H1 (cell line): ENCODE data around the gene NEK10. TPM values are rescaled to one million over a fixed set of nuclear protein-coding genes. Genes with fewer than 3 reads are reported as not detected.

Source experiments
- CTCF ChIA-PET: fragments of 300-600 bp; sonication (Branson Sonifier 250); formaldehyde crosslinking; loops from one replicate; lab custom pipeline; 2021; ENCODE audit not compliant: partially characterized antibody; lab: Charles Lee
- POLR2A ChIA-PET: fragments of 300-600 bp; sonication (Branson Sonifier 250); formaldehyde crosslinking; loops from one replicate; lab custom pipeline; 2021; ENCODE audit warnings: inconsistent platforms; ENCODE audit not compliant: partially characterized antibody; lab: Charles Lee
- DNase-seq, 2 experiments: peaks; one replicate each; pipeline versions ENCODE4 v3.0.0 to v3.0.0-alpha.2; 2010 to 2022; ENCODE audit warnings: low spot score in 2 of 2, low read depth in 1 of 2, mixed read lengths in 1 of 2
- FAIRE-seq: peaks from 2 replicates; lab custom pipeline; 2011; peaks lifted over from hg19 to GRCh38; lab: Jason Lieb, UNC
- H2AFZ ChIP-seq: 2 replicates; pipeline ENCODE4 v1.8.1; 2012; ENCODE audit warnings: low read length, inconsistent platforms
- H2AK5ac ChIP-seq: 2 replicates; pipeline ENCODE4 v1.6.1; 2013; ENCODE audit warnings: low read depth, low read length
- H2BK120ac ChIP-seq: replicated peaks from 2 replicates; pipeline ENCODE3; 2013; ENCODE audit warnings: low read depth, low read length, inconsistent platforms
- H2BK12ac ChIP-seq: 2 replicates; pipeline ENCODE4 v1.6.1; 2013; ENCODE audit warnings: low read depth, low read length
- H2BK15ac ChIP-seq: 2 replicates; pipeline ENCODE4 v1.6.1; 2013; ENCODE audit warnings: low read length
- H2BK20ac ChIP-seq: 2 replicates; pipeline ENCODE4 v1.6.1; 2013; ENCODE audit warnings: low read length
- H2BK5ac ChIP-seq: 2 replicates; pipeline ENCODE4 v1.6.1; 2013; ENCODE audit warnings: low read depth, low read length
- H3K14ac ChIP-seq: 2 replicates; pipeline ENCODE4 v1.6.1; 2013; ENCODE audit warnings: inconsistent platforms; ENCODE audit not compliant: insufficient read length
- H3K18ac ChIP-seq: 2 replicates; pipeline ENCODE4 v1.6.1; 2013; ENCODE audit warnings: low read length; ENCODE audit errors: extremely low read depth
- H3K23ac ChIP-seq: 2 replicates; pipeline ENCODE4 v1.6.1; 2013; ENCODE audit warnings: inconsistent platforms; ENCODE audit not compliant: insufficient read length
- H3K23me2 ChIP-seq: 2 replicates; pipeline ENCODE4 v1.6.1; 2013; ENCODE audit warnings: low read depth, low read length
- H3K27ac ChIP-seq: 2 replicates; pipeline ENCODE4 v1.6.1; 2011; ENCODE audit warnings: low read depth, low read length, inconsistent platforms
- H3K27me3 ChIP-seq, 4 experiments: replicated peaks in 1 of 4; 1 replicate in 1 of 4; 2 replicates in 3 of 4; pipeline versions ENCODE4 v1.6.1 to v1.8.1; 2011 to 2013; ENCODE audit warnings: low read length in 3 of 4, mild to moderate bottlenecking in 3 of 4, inconsistent platforms in 2 of 4, mixed read lengths in 2 of 4, moderate library complexity in 1 of 4; ENCODE audit not compliant: control insufficient read depth in 3 of 4, insufficient read depth in 3 of 4; ENCODE audit errors: extremely low read depth in 1 of 4
- H3K36me3 ChIP-seq, 4 experiments: 2 replicates each; pipeline versions ENCODE4 v1.6.1 to v1.8.1; 2011 to 2013; ENCODE audit warnings: mild to moderate bottlenecking in 4 of 4, low read length in 3 of 4, moderate library complexity in 2 of 4, control low read depth in 1 of 4, inconsistent platforms in 1 of 4; ENCODE audit not compliant: insufficient read depth in 4 of 4, control insufficient read depth in 2 of 4
- H3K4ac ChIP-seq: replicated peaks from 2 replicates; pipeline ENCODE3; 2013; ENCODE audit warnings: low read length, low read depth, mixed read lengths, inconsistent platforms; ENCODE audit not compliant: insufficient read length
- H3K4me1 ChIP-seq, 4 experiments: replicated peaks in 1 of 4; 1 replicate in 1 of 4; 2 replicates in 3 of 4; pipeline versions ENCODE4 v1.6.1 to v1.8.1; 2011 to 2013; ENCODE audit warnings: low read length in 3 of 4, inconsistent platforms in 2 of 4, mixed read lengths in 1 of 4; ENCODE audit not compliant: insufficient read depth in 4 of 4, control insufficient read depth in 3 of 4
- H3K4me2 ChIP-seq, 2 experiments: 2 replicates each; pipeline versions ENCODE4 v1.6.1 to v1.8.1; 2011 to 2013; ENCODE audit warnings: low read depth in 2 of 2, low read length in 2 of 2, control low read depth in 1 of 2, inconsistent platforms in 1 of 2, mild to moderate bottlenecking in 1 of 2; ENCODE audit not compliant: insufficient read depth in 1 of 2
- H3K4me3 ChIP-seq, 4 experiments: fragments of 200-600, 300-600 bp in 1 of 4; sonication (generic), shearing (Covaris generic), sonication (Bioruptor Twin) in 1 of 4; 2 replicates each; pipeline versions ENCODE4 v1.5.1 to v1.8.1; 2011 to 2016; ENCODE audit warnings: low read length in 4 of 4, low read depth in 3 of 4, control low read depth in 2 of 4, inconsistent platforms in 2 of 4, mild to moderate bottlenecking in 2 of 4, mixed read lengths in 1 of 4, moderate library complexity in 1 of 4; ENCODE audit not compliant: insufficient read depth in 2 of 4; ENCODE audit errors: extremely low read depth in 1 of 4
- H3K56ac ChIP-seq: replicated peaks from 2 replicates; pipeline ENCODE3; 2013; ENCODE audit warnings: low read depth, mild to moderate bottlenecking, mixed read lengths, low read length, inconsistent platforms; ENCODE audit not compliant: insufficient read length
- H3K79me1 ChIP-seq: 2 replicates; pipeline ENCODE4 v1.6.1; 2013; ENCODE audit warnings: low read depth, low read length, control low read depth
- H3K79me2 ChIP-seq, 2 experiments: 2 replicates each; pipeline versions ENCODE4 v1.6.1 to v1.8.1; 2012 to 2013; ENCODE audit warnings: low read length in 2 of 2, mild to moderate bottlenecking in 2 of 2, inconsistent platforms in 1 of 2; ENCODE audit not compliant: insufficient read depth in 2 of 2, control insufficient read depth in 1 of 2
- H3K9ac ChIP-seq, 4 experiments: replicated peaks in 1 of 4; 1 replicate in 1 of 4; 2 replicates in 3 of 4; pipeline versions ENCODE4 v1.6.1 to v1.8.1; 2011 to 2013; ENCODE audit warnings: low read depth in 3 of 4, low read length in 3 of 4, control low read depth in 2 of 4, mild to moderate bottlenecking in 2 of 4, moderate library complexity in 2 of 4, inconsistent platforms in 1 of 4; ENCODE audit errors: extremely low read depth in 1 of 4
- H3K9me3 ChIP-seq, 2 experiments: 2 replicates each; pipeline versions ENCODE4 v1.6.1 to v1.8.1; 2012 to 2013; ENCODE audit warnings: mild to moderate bottlenecking in 2 of 2, moderate library complexity in 2 of 2, control low read depth in 1 of 2, inconsistent platforms in 1 of 2, low read depth in 1 of 2, low read length in 1 of 2, mixed read lengths in 1 of 2; ENCODE audit not compliant: insufficient read depth in 2 of 2
- H4K20me1 ChIP-seq, 2 experiments: replicated peaks in 1 of 2; 2 replicates each; pipeline versions ENCODE3 to v1.8.1; 2011 to 2013; ENCODE audit warnings: inconsistent platforms in 2 of 2, low read length in 2 of 2, mild to moderate bottlenecking in 1 of 2; ENCODE audit not compliant: insufficient read depth in 2 of 2, control insufficient read depth in 1 of 2
- H4K5ac ChIP-seq: 2 replicates; pipeline ENCODE4 v1.6.1; 2013; ENCODE audit warnings: low read length, low read depth, mixed read lengths, inconsistent platforms; ENCODE audit not compliant: insufficient read length
- H4K8ac ChIP-seq: 2 replicates; pipeline ENCODE4 v1.8.0; 2013; ENCODE audit warnings: mild to moderate bottlenecking, moderate library complexity, low read length, inconsistent platforms; ENCODE audit not compliant: insufficient read depth; ENCODE audit errors: extremely low read depth
- H4K91ac ChIP-seq: replicated peaks from 2 replicates; pipeline ENCODE3; 2013; ENCODE audit warnings: low read length, mixed read lengths, inconsistent platforms; ENCODE audit not compliant: insufficient read length
- ATF2 ChIP-seq: IDR thresholded peaks from 2 replicates; pipeline ENCODE4 v1.6.1; 2012; ENCODE audit warnings: low read length, inconsistent platforms
- CBX8 ChIP-seq: fragments of 300-800, 300-1000 bp; sonication (generic); IDR thresholded peaks from 2 replicates; pipeline ENCODE4 v1.7.1; 2016; ENCODE audit warnings: low read depth, low read length, borderline replicate concordance
- KDM5A ChIP-seq: fragments of 200-600 bp; IDR thresholded peaks from 2 replicates; pipeline ENCODE4 v1.7.1; 2012; ENCODE audit warnings: mild to moderate bottlenecking, low read length, inconsistent platforms, mixed read lengths
- RNF2 ChIP-seq: fragments of 200-900, 300-1000 bp; sonication (generic); IDR thresholded peaks from 2 replicates; pipeline ENCODE4 v1.7.1; 2016; ENCODE audit warnings: borderline replicate concordance, low read depth, mild to moderate bottlenecking, antibody characterized with exemption, low read length; ENCODE audit not compliant: poor library complexity, severe bottlenecking; ENCODE audit errors: missing control alignments
- USF2 ChIP-seq: IDR thresholded peaks from 2 replicates; pipeline ENCODE4 v1.6.1; 2011; ENCODE audit warnings: low read length, improper control_type of control experiment
- WGBS, 2 experiments: shearing (Covaris generic) in 1 of 2; methylation state at CpG; one replicate each; pipeline versions ENCODE4 v1.1.6 to v1.1.7; 2013 to 2015; ENCODE audit warnings: low lambda C conversion rate in 2 of 2, mixed read lengths in 2 of 2, inconsistent platforms in 1 of 2, low coverage in 1 of 2, missing lambda C conversion rate in 1 of 2; ENCODE audit not compliant: insufficient replicate concordance in 2 of 2, insufficient coverage in 1 of 2, insufficient read length in 1 of 2; ENCODE audit errors: extremely low coverage in 1 of 2, missing lambda C conversion rate in 1 of 2; 5-methylcytosine and 5-hydroxymethylcytosine counted together
- polyA plus RNA-seq, 7 experiments: library from polyadenylated mRNA; depleted of rRNA in 3 of 7; stranded (reverse) in 5 of 7; unstranded in 2 of 7; fragments of >200 nt in 5 of 7; fragments of 200-250 nt in 2 of 7; gene quantifications; 1 replicate in 5 of 7; 2 replicates in 1 of 7; 4 replicates in 1 of 7; pipeline versions ENCODE4 v1.2.1 to v1.2.3, GENCODE V29; 2011 to 2013; ENCODE audit warnings: missing spikeins in 2 of 7, mixed read lengths in 2 of 7
- total RNA-seq: library from RNA; stranded (reverse); fragmentation: NEBNext Ultra II Directional; extraction: Animal tissue kit (Norgen Biotek cat#: 25700); gene quantifications from 2 replicates; pipeline ENCODE4 v1.2.1, GENCODE V29; 2021

Gene NEK10
- total and polyA plus RNA-seq, 2 of the 8 experiments (the other 6 are each of a cell fraction or from before 2014, with no cell fraction given) = 0.18 to 0.50 TPM

GRCh38 chr3:27073912-27074311 lies 295.3 kb downstream of the NEK10 start:
- Histone ChIP-seq H3K18ac (no peak overlapping the region), H4K8ac (no peak overlapping the region), H2AFZ (no peak overlapping the region), H2BK15ac (no peak overlapping the region), H3K23me2 (no peaks in the 10 kb centered on the region), H3K23ac (no peak overlapping the region), H4K5ac (no peak overlapping the region), H3K9me3 (no peaks in the 10 kb centered on the region; a peak in 1 of 4 replicates), H3K56ac (no peak overlapping the region), H3K27me3 (no peaks in the 10 kb centered on the region), H2BK12ac (no peak overlapping the region), H3K36me3 (no peaks in the 10 kb centered on the region), H4K91ac (no peak overlapping the region), H3K14ac (no peak overlapping the region), H3K4me3 (no peak overlapping the region), H2BK20ac (no peak overlapping the region), H3K79me2 (no peaks in the 10 kb centered on the region), H3K4ac (no peak overlapping the region), H4K20me1 (no peaks in the 10 kb centered on the region), H3K79me1 (no peaks in the 10 kb centered on the region), H3K27ac (no peak overlapping the region), H3K9ac (no peak overlapping the region), H2BK5ac (no peak overlapping the region), H3K4me1 (peaks cover 0 to 12% (median 8%) of the 10 kb centered on the region in 4 experiments; a peak in 3 of 7 replicates), H2AK5ac (no peak overlapping the region), H3K4me2 (no peak overlapping the region), H2BK120ac (no peak overlapping the region)
- WGBS, 2 experiments = 81% methylated on average over 3 of the region's 3 CpGs; no CpG with 5 or more reads in 1 of the 2 experiments
- no peak for DNase-seq
- ChIA-PET POLR2A (no interaction called here), CTCF (interaction anchor here (0.6 to 1.5 kb wide), 3 partner anchors 11 to 643 kb away, joined by 3 read pairs; no protein-coding TSS in a partner anchor)
- TF ChIP-seq USF2 = no peak
- TF ChIP-seq RNF2 = no peak
- no peak for TF ChIP-seq KDM5A
- TF ChIP-seq CBX8 = no peak
- no peak for TF ChIP-seq ATF2
- no peak for FAIRE-seq
